CD4-positive, alpha-beta memory T cell (primary cell): ENCODE data around the gene PCDHGC4. TPM values are rescaled to one million over a fixed set of nuclear protein-coding genes. Genes with fewer than 3 reads are reported as not detected.

Experiments used
- CTCF ChIA-PET: fragments of 350-600 bp; sonication (Branson Sonifier 250); formaldehyde crosslinking; loops from one replicate; lab custom pipeline; 2021; ENCODE audit warnings: inconsistent platforms; ENCODE audit not compliant: partially characterized antibody; lab: Charles Lee
- POLR2A ChIA-PET: fragments of 350-600 bp; sonication (Branson Sonifier 250); formaldehyde crosslinking; loops from one replicate; lab custom pipeline; 2021; ENCODE audit not compliant: partially characterized antibody; lab: Charles Lee
- DNase-seq, 5 donors: peaks; one replicate each; pipeline versions ENCODE4 v3.0.0 to v3.0.0-alpha.2; 2020 to 2022; ENCODE audit warnings: mixed read lengths in 1 of 5
- H3K27ac ChIP-seq: one replicate; pipeline ENCODE4 v1.7.0; 2013; ENCODE audit warnings: low read depth, low read length
- H3K27me3 ChIP-seq: 2 replicates; pipeline ENCODE4 v1.7.0; 2013; ENCODE audit warnings: mild to moderate bottlenecking, low read length, moderate library complexity; ENCODE audit not compliant: insufficient read depth
- H3K36me3 ChIP-seq: 2 replicates; pipeline ENCODE4 v1.7.0; 2013; ENCODE audit warnings: mild to moderate bottlenecking, low read length, moderate library complexity; ENCODE audit not compliant: insufficient read depth
- H3K4me1 ChIP-seq: 2 replicates; pipeline ENCODE4 v1.7.0; 2013; ENCODE audit warnings: mild to moderate bottlenecking, low read length, moderate library complexity; ENCODE audit not compliant: insufficient read depth
- H3K4me3 ChIP-seq, 2 donors: one replicate each; pipeline ENCODE4 v1.7.0; 2013; ENCODE audit warnings: low read length in 2 of 2, mild to moderate bottlenecking in 1 of 2
- H3K9me3 ChIP-seq, 2 donors: one replicate each; pipeline ENCODE4 v1.7.0; 2013; ENCODE audit warnings: low read length in 2 of 2, control low read depth in 1 of 2; ENCODE audit not compliant: control insufficient read depth in 1 of 2
- H3K27ac Mint-ChIP-seq, 7 donors: one replicate each; pipeline ENCODE4 v1.8.0; 2020 to 2021; ENCODE audit warnings: mixed read lengths in 7 of 7, mild to moderate bottlenecking in 6 of 7, inconsistent platforms in 3 of 7, moderate library complexity in 3 of 7
- H3K27me3 Mint-ChIP-seq, 2 donors: one replicate each; pipeline ENCODE4 v1.8.0; 2020 to 2021; ENCODE audit warnings: mixed read lengths in 2 of 2
- H3K36me3 Mint-ChIP-seq, 2 donors: one replicate each; pipeline ENCODE4 v1.8.0; 2020 to 2021; ENCODE audit warnings: mixed read lengths in 2 of 2, inconsistent platforms in 1 of 2, mild to moderate bottlenecking in 1 of 2
- H3K4me1 Mint-ChIP-seq, 4 donors: one replicate each; pipeline ENCODE4 v1.8.0; 2020 to 2021; ENCODE audit warnings: mixed read lengths in 4 of 4, mild to moderate bottlenecking in 1 of 4
- H3K4me3 Mint-ChIP-seq, 8 donors: one replicate each; pipeline ENCODE4 v1.8.0; 2020 to 2021; ENCODE audit warnings: mixed read lengths in 8 of 8, mild to moderate bottlenecking in 7 of 8, moderate library complexity in 6 of 8, inconsistent platforms in 3 of 8
- H3K9me3 Mint-ChIP-seq, 8 donors: one replicate each; pipeline ENCODE4 v1.8.0; 2020 to 2021; ENCODE audit warnings: mixed read lengths in 8 of 8, mild to moderate bottlenecking in 5 of 8, inconsistent platforms in 3 of 8, moderate library complexity in 1 of 8
- intact Hi-C: fragments of 100-400 bp; cut with micrococcal nuclease; formaldehyde crosslinking; loops from one replicate; pipeline ENCODE4 v1.15.1; 2023
- polyA plus RNA-seq, 2 donors: library from polyadenylated mRNA; unstranded; fragments of 300-500 nt; fragmentation: Illumina TruSeq; gene quantifications; one replicate each; pipeline ENCODE4 v1.2.3, GENCODE V29; 2021
- total RNA-seq, 2 experiments: library from RNA; stranded (reverse); gene quantifications; one replicate each; pipeline ENCODE4 v1.2.3, GENCODE V29; 2021

The PCDHGC4 gene
- total and polyA plus RNA-seq, 4 experiments from 2014 or later: 0.11 TPM; not detected in 3

- ChIA-PET POLR2A (no interaction called here), CTCF (interaction anchor here (0.9 to 2.0 kb wide), 7 partner anchors 8 to 94 kb away, joined by 3 to 7 read pairs (median 4); partner anchors contain the start of gene PCDHGA10)
- Histone ChIP-seq H3K36me3 (no peaks in the 10 kb centered on the region), H3K9me3 (no peaks in the 10 kb centered on the region), H3K4me3 (no peak overlapping the region), H3K4me1 (peaks cover 3% of the 10 kb centered on the region), H3K27me3 (no peaks in the 10 kb centered on the region), H3K27ac (no peak overlapping the region)
- no peak overlapping the region for H3K4me3 Mint-ChIP-seq
- H3K27me3 Mint-ChIP-seq: peaks cover 0 to 3% of the 10 kb centered on the region in 2 donors
- peaks cover 0 to 2% of the 10 kb centered on the region in 2 donors for H3K36me3 Mint-ChIP-seq
- intact Hi-C loops: no loop called here
- no peak for DNase-seq
- no peaks in the 10 kb centered on the region for H3K9me3 Mint-ChIP-seq
- peak overlapping the region in 1 of 7 donors; percentile 63 for H3K27ac Mint-ChIP-seq
- peaks cover 0 to 4% (median 3%) of the 10 kb centered on the region in 4 donors for H3K4me1 Mint-ChIP-seq
Measured at GRCh38 chr5:141507387-141508091, 22.7 kb downstream of the PCDHGC4 start.

GRCh38 chr5:141508440-141508797 lies 23.6 kb downstream of the PCDHGC4 start:
- Mint-ChIP-seq H3K4me3 (no peak overlapping the region), H3K4me1 (peaks cover 5 to 12% (median 7%) of the 10 kb centered on the region in 4 donors), H3K27me3 (peaks cover 0 to 3% of the 10 kb centered on the region in 2 donors), H3K9me3 (no peaks in the 10 kb centered on the region), H3K36me3 (peaks cover 0 to 8% of the 10 kb centered on the region in 2 donors), H3K27ac (no peak overlapping the region)
- Histone ChIP-seq H3K4me1 (peaks cover 5% of the 10 kb centered on the region), H3K36me3 (no peaks in the 10 kb centered on the region), H3K27me3 (no peaks in the 10 kb centered on the region), H3K9me3 (no peaks in the 10 kb centered on the region), H3K27ac (no peak overlapping the region), H3K4me3 (no peak overlapping the region)
- ChIA-PET CTCF (interaction anchor here (0.9 to 2.0 kb wide), 7 partner anchors 13 to 179 kb away, joined by 3 to 7 read pairs (median 5); partner anchors contain the start of gene PCDHGA10), POLR2A (no interaction called here)
- no peak for DNase-seq
- intact Hi-C loops: no loop called here

DNA sequence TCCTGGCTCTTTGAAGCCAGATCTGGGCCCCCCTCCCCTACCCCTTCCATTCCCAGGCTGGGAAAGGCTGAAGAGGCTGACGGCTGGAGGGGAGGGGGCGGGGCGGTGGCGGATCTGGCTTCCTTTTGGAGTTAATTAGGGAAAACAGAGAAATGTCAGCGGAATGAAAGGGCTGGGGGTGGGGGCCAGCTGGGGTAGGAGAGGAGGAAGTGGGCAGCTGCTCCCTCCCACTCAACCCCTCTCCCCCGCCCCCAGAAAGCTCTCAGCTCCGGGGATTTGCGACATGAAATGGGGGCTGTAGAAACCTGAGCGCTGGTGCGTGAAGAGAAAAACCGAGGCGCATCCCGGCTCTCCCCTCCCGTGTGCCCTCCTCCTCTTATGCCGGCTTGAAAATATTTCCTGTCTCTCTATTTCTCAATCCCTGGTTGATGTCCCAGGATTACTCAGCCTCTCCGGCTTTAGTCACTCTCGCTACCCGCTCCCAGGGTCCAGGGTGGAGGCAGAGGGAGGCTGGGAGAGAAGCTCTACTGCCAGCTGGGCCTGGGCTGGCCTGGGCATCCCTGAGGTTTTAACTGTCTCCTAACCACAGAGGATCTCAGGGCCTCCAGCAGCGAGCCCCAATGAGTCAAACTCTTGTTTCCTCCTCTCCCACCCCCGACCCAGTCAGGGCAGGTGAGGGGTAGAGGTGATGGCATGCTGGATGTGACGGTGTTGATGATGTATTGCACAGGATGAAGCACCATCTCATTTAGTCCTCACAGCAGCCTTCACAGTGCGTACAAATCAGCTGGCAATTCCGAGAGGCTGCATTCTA lies 24.2 kb downstream of the PCDHGC4 start:
- POLR2A ChIA-PET: no interaction called here
- H3K9me3 ChIP-seq: no peaks in the 10 kb centered on the region
- DNase-seq: no peak
- peaks cover 4 to 12% of the 10 kb centered on the region in 2 donors for H3K36me3 Mint-ChIP-seq
- intact Hi-C loops: no loop called here
- H3K4me1 Mint-ChIP-seq: peaks cover 9 to 18% (median 12%) of the 10 kb centered on the region in 4 donors
- H3K4me1 ChIP-seq: peaks cover 11% of the 10 kb centered on the region
- H3K27ac Mint-ChIP-seq: no peak overlapping the region
- H3K4me3 Mint-ChIP-seq: no peak overlapping the region
- no peaks in the 10 kb centered on the region for H3K27me3 ChIP-seq
- no peaks in the 10 kb centered on the region for H3K9me3 Mint-ChIP-seq
- H3K27me3 Mint-ChIP-seq: peaks cover 0 to 3% of the 10 kb centered on the region in 2 donors
- no peak overlapping the region for H3K27ac ChIP-seq
- H3K4me3 ChIP-seq: no peak overlapping the region
- CTCF ChIA-PET: interaction anchor here (1.1 to 8.1 kb wide), 9 partner anchors 8 to 180 kb away, joined by 3 to 144 read pairs (median 7); partner anchors contain the start of gene PCDHGA10
- H3K36me3 ChIP-seq: no peaks in the 10 kb centered on the region

DNA sequence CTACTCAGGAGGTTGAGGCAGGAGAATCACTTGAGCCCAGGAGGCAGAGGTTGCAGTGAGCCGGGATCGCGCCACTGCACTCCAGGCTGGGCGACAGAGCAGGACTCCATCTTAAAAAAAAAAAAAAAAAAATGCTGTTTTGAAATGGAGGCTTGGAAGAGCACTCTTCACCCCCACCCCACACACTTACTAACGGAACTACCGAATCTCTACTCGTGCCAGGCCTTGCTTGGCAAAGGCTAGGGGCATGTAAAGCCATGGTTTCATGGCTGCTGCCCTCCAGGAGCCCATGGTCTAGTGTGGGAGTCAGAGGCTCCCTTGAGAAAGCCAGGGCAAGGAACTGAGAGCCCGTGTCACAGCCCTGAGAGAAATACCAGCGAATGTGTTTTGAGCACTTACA lies 25.3 kb downstream of the PCDHGC4 start:
- Histone ChIP-seq H3K4me3 (no peak overlapping the region), H3K27me3 (no peaks in the 10 kb centered on the region), H3K36me3 (peaks cover under 1% of the 10 kb centered on the region), H3K4me1 (peaks cover 20% of the 10 kb centered on the region), H3K9me3 (no peaks in the 10 kb centered on the region), H3K27ac (no peak overlapping the region)
- intact Hi-C loops: loop anchor here (5.0 kb wide), 1 partner anchor 428 kb away; no protein-coding TSS in a partner anchor
- ChIA-PET POLR2A (no interaction called here), CTCF (interaction anchor here (0.8 to 8.1 kb wide), 9 partner anchors 9 to 190 kb away, joined by 3 to 144 read pairs (median 5); partner anchors contain the start of genes PCDHGA1, PCDHGA10 and TAF7)
- Mint-ChIP-seq H3K9me3 (no peaks in the 10 kb centered on the region), H3K36me3 (peaks cover 4 to 22% of the 10 kb centered on the region in 2 donors), H3K4me1 (peaks cover 13 to 22% (median 19%) of the 10 kb centered on the region in 4 donors), H3K4me3 (no peak overlapping the region), H3K27ac (peak overlapping the region in 1 of 7 donors; percentile 62), H3K27me3 (peaks cover 0 to 3% of the 10 kb centered on the region in 2 donors)
- no peak for DNase-seq

GRCh38 chr5:141510850-141511601 lies 26.2 kb downstream of the PCDHGC4 start:
- peaks cover 20% of the 10 kb centered on the region for H3K4me1 ChIP-seq
- no peak overlapping the region for H3K4me3 ChIP-seq
- peaks cover 10 to 30% of the 10 kb centered on the region in 2 donors for H3K36me3 Mint-ChIP-seq
- peak overlapping the region in 3 of 7 donors; percentile 21 to 60 (median 46) for H3K27ac Mint-ChIP-seq
- H3K27me3 ChIP-seq: no peaks in the 10 kb centered on the region
- DNase-seq: no peak
- H3K9me3 ChIP-seq: no peaks in the 10 kb centered on the region
- H3K9me3 Mint-ChIP-seq: no peaks in the 10 kb centered on the region
- ChIA-PET POLR2A (interaction anchor here (1.4 kb wide), 1 partner anchor 140 kb away, joined by 3 read pairs; the partner anchor contains the start of gene FCHSD1), CTCF (interaction anchor here (0.7 to 8.1 kb wide), 17 partner anchors 10 to 288 kb away, joined by 3 to 144 read pairs (median 9); partner anchors contain the start of genes PCDHB14, PCDHGA1, PCDHGA10 and PCDHGA11)
- H3K27ac ChIP-seq: no peak overlapping the region
- peaks cover 14 to 28% (median 22%) of the 10 kb centered on the region in 4 donors for H3K4me1 Mint-ChIP-seq
- peaks cover 9% of the 10 kb centered on the region for H3K36me3 ChIP-seq
- peaks cover 0 to 3% of the 10 kb centered on the region in 2 donors for H3K27me3 Mint-ChIP-seq
- peak overlapping the region in 1 of 8 donors; percentile 26 for H3K4me3 Mint-ChIP-seq
- intact Hi-C loops: loop anchor here (5.0 kb wide), 1 partner anchor 429 kb away; no protein-coding TSS in a partner anchor

GRCh38 chr5:141511771-141512325 lies 27.0 kb downstream of the PCDHGC4 start:
- Mint-ChIP-seq H3K4me3 (peak overlapping the region in 5 of 8 donors; percentile 26 to 89 (median 76)), H3K27ac (peak overlapping the region in 2 of 7 donors; percentile 46 to 60), H3K36me3 (peaks cover 18 to 38% of the 10 kb centered on the region in 2 donors), H3K9me3 (no peaks in the 10 kb centered on the region), H3K4me1 (peaks cover 14 to 28% (median 22%) of the 10 kb centered on the region in 4 donors), H3K27me3 (peaks cover 0 to 3% of the 10 kb centered on the region in 2 donors)
- Histone ChIP-seq H3K9me3 (no peaks in the 10 kb centered on the region), H3K27me3 (no peaks in the 10 kb centered on the region), H3K36me3 (peaks cover 17% of the 10 kb centered on the region), H3K4me3 (peak overlapping the region in 1 of 2 donors; percentile 70), H3K4me1 (peaks cover 20% of the 10 kb centered on the region), H3K27ac (no peak overlapping the region)
- DNase-seq: no peak
- intact Hi-C loops: loop anchor here (1.0 to 5.0 kb wide), 5 partner anchors 99 to 430 kb away; partner anchors contain the start of genes PCDHGB3 and TAF7
- ChIA-PET CTCF (interaction anchor here (0.7 to 8.1 kb wide), 28 partner anchors 11 to 289 kb away, joined by 3 to 144 read pairs (median 6); partner anchors contain the start of genes PCDHB14, PCDHB15, PCDHGA10 and PCDHGA11), POLR2A (interaction anchor here (1.4 kb wide), 2 partner anchors 139 to 192 kb away, joined by 3 to 10 read pairs; partner anchors contain the start of genes FCHSD1 and TAF7)
